H1 (cell line): ENCODE data around the gene CFAP161. TPM values are rescaled to one million over a fixed set of nuclear protein-coding genes. Genes with fewer than 3 reads are reported as not detected.
A peak's percentile ranks its signal among the peaks of the same experiment; 100 is the strongest.

Experiments
- CTCF ChIA-PET: fragments of 300-600 bp; sonication (Branson Sonifier 250); formaldehyde crosslinking; loops from one replicate; lab custom pipeline; 2021; ENCODE audit not compliant: partially characterized antibody; lab: Charles Lee
- POLR2A ChIA-PET: fragments of 300-600 bp; sonication (Branson Sonifier 250); formaldehyde crosslinking; loops from one replicate; lab custom pipeline; 2021; ENCODE audit warnings: inconsistent platforms; ENCODE audit not compliant: partially characterized antibody; lab: Charles Lee
- DNase-seq, 2 experiments: peaks; one replicate each; pipeline versions ENCODE4 v3.0.0 to v3.0.0-alpha.2; 2010 to 2022; ENCODE audit warnings: low spot score in 2 of 2, low read depth in 1 of 2, mixed read lengths in 1 of 2
- FAIRE-seq: peaks from 2 replicates; lab custom pipeline; 2011; peaks lifted over from hg19 to GRCh38; lab: Jason Lieb, UNC
- H2AFZ ChIP-seq: 2 replicates; pipeline ENCODE4 v1.8.1; 2012; ENCODE audit warnings: low read length, inconsistent platforms
- H2AK5ac ChIP-seq: 2 replicates; pipeline ENCODE4 v1.6.1; 2013; ENCODE audit warnings: low read depth, low read length
- H2BK120ac ChIP-seq: replicated peaks from 2 replicates; pipeline ENCODE3; 2013; ENCODE audit warnings: low read depth, low read length, inconsistent platforms
- H2BK12ac ChIP-seq: 2 replicates; pipeline ENCODE4 v1.6.1; 2013; ENCODE audit warnings: low read depth, low read length
- H2BK15ac ChIP-seq: 2 replicates; pipeline ENCODE4 v1.6.1; 2013; ENCODE audit warnings: low read length
- H2BK20ac ChIP-seq: 2 replicates; pipeline ENCODE4 v1.6.1; 2013; ENCODE audit warnings: low read length
- H2BK5ac ChIP-seq: 2 replicates; pipeline ENCODE4 v1.6.1; 2013; ENCODE audit warnings: low read depth, low read length
- H3K14ac ChIP-seq: 2 replicates; pipeline ENCODE4 v1.6.1; 2013; ENCODE audit warnings: inconsistent platforms; ENCODE audit not compliant: insufficient read length
- H3K18ac ChIP-seq: 2 replicates; pipeline ENCODE4 v1.6.1; 2013; ENCODE audit warnings: low read length; ENCODE audit errors: extremely low read depth
- H3K23ac ChIP-seq: 2 replicates; pipeline ENCODE4 v1.6.1; 2013; ENCODE audit warnings: inconsistent platforms; ENCODE audit not compliant: insufficient read length
- H3K23me2 ChIP-seq: 2 replicates; pipeline ENCODE4 v1.6.1; 2013; ENCODE audit warnings: low read depth, low read length
- H3K27ac ChIP-seq: 2 replicates; pipeline ENCODE4 v1.6.1; 2011; ENCODE audit warnings: low read depth, low read length, inconsistent platforms
- H3K27me3 ChIP-seq, 4 experiments: replicated peaks in 1 of 4; 1 replicate in 1 of 4; 2 replicates in 3 of 4; pipeline versions ENCODE4 v1.6.1 to v1.8.1; 2011 to 2013; ENCODE audit warnings: low read length in 3 of 4, mild to moderate bottlenecking in 3 of 4, inconsistent platforms in 2 of 4, mixed read lengths in 2 of 4, moderate library complexity in 1 of 4; ENCODE audit not compliant: control insufficient read depth in 3 of 4, insufficient read depth in 3 of 4; ENCODE audit errors: extremely low read depth in 1 of 4
- H3K36me3 ChIP-seq, 4 experiments: 2 replicates each; pipeline versions ENCODE4 v1.6.1 to v1.8.1; 2011 to 2013; ENCODE audit warnings: mild to moderate bottlenecking in 4 of 4, low read length in 3 of 4, moderate library complexity in 2 of 4, control low read depth in 1 of 4, inconsistent platforms in 1 of 4; ENCODE audit not compliant: insufficient read depth in 4 of 4, control insufficient read depth in 2 of 4
- H3K4ac ChIP-seq: replicated peaks from 2 replicates; pipeline ENCODE3; 2013; ENCODE audit warnings: low read length, low read depth, mixed read lengths, inconsistent platforms; ENCODE audit not compliant: insufficient read length
- H3K4me1 ChIP-seq, 4 experiments: replicated peaks in 1 of 4; 1 replicate in 1 of 4; 2 replicates in 3 of 4; pipeline versions ENCODE4 v1.6.1 to v1.8.1; 2011 to 2013; ENCODE audit warnings: low read length in 3 of 4, inconsistent platforms in 2 of 4, mixed read lengths in 1 of 4; ENCODE audit not compliant: insufficient read depth in 4 of 4, control insufficient read depth in 3 of 4
- H3K4me2 ChIP-seq, 2 experiments: 2 replicates each; pipeline versions ENCODE4 v1.6.1 to v1.8.1; 2011 to 2013; ENCODE audit warnings: low read depth in 2 of 2, low read length in 2 of 2, control low read depth in 1 of 2, inconsistent platforms in 1 of 2, mild to moderate bottlenecking in 1 of 2; ENCODE audit not compliant: insufficient read depth in 1 of 2
- H3K4me3 ChIP-seq, 4 experiments: fragments of 200-600, 300-600 bp in 1 of 4; sonication (generic), shearing (Covaris generic), sonication (Bioruptor Twin) in 1 of 4; 2 replicates each; pipeline versions ENCODE4 v1.5.1 to v1.8.1; 2011 to 2016; ENCODE audit warnings: low read length in 4 of 4, low read depth in 3 of 4, control low read depth in 2 of 4, inconsistent platforms in 2 of 4, mild to moderate bottlenecking in 2 of 4, mixed read lengths in 1 of 4, moderate library complexity in 1 of 4; ENCODE audit not compliant: insufficient read depth in 2 of 4; ENCODE audit errors: extremely low read depth in 1 of 4
- H3K56ac ChIP-seq: replicated peaks from 2 replicates; pipeline ENCODE3; 2013; ENCODE audit warnings: low read depth, mild to moderate bottlenecking, mixed read lengths, low read length, inconsistent platforms; ENCODE audit not compliant: insufficient read length
- H3K79me1 ChIP-seq: 2 replicates; pipeline ENCODE4 v1.6.1; 2013; ENCODE audit warnings: low read depth, low read length, control low read depth
- H3K79me2 ChIP-seq, 2 experiments: 2 replicates each; pipeline versions ENCODE4 v1.6.1 to v1.8.1; 2012 to 2013; ENCODE audit warnings: low read length in 2 of 2, mild to moderate bottlenecking in 2 of 2, inconsistent platforms in 1 of 2; ENCODE audit not compliant: insufficient read depth in 2 of 2, control insufficient read depth in 1 of 2
- H3K9ac ChIP-seq, 4 experiments: replicated peaks in 1 of 4; 1 replicate in 1 of 4; 2 replicates in 3 of 4; pipeline versions ENCODE4 v1.6.1 to v1.8.1; 2011 to 2013; ENCODE audit warnings: low read depth in 3 of 4, low read length in 3 of 4, control low read depth in 2 of 4, mild to moderate bottlenecking in 2 of 4, moderate library complexity in 2 of 4, inconsistent platforms in 1 of 4; ENCODE audit errors: extremely low read depth in 1 of 4
- H3K9me3 ChIP-seq, 2 experiments: 2 replicates each; pipeline versions ENCODE4 v1.6.1 to v1.8.1; 2012 to 2013; ENCODE audit warnings: mild to moderate bottlenecking in 2 of 2, moderate library complexity in 2 of 2, control low read depth in 1 of 2, inconsistent platforms in 1 of 2, low read depth in 1 of 2, low read length in 1 of 2, mixed read lengths in 1 of 2; ENCODE audit not compliant: insufficient read depth in 2 of 2
- H4K20me1 ChIP-seq, 2 experiments: replicated peaks in 1 of 2; 2 replicates each; pipeline versions ENCODE3 to v1.8.1; 2011 to 2013; ENCODE audit warnings: inconsistent platforms in 2 of 2, low read length in 2 of 2, mild to moderate bottlenecking in 1 of 2; ENCODE audit not compliant: insufficient read depth in 2 of 2, control insufficient read depth in 1 of 2
- H4K5ac ChIP-seq: 2 replicates; pipeline ENCODE4 v1.6.1; 2013; ENCODE audit warnings: low read length, low read depth, mixed read lengths, inconsistent platforms; ENCODE audit not compliant: insufficient read length
- H4K8ac ChIP-seq: 2 replicates; pipeline ENCODE4 v1.8.0; 2013; ENCODE audit warnings: mild to moderate bottlenecking, moderate library complexity, low read length, inconsistent platforms; ENCODE audit not compliant: insufficient read depth; ENCODE audit errors: extremely low read depth
- H4K91ac ChIP-seq: replicated peaks from 2 replicates; pipeline ENCODE3; 2013; ENCODE audit warnings: low read length, mixed read lengths, inconsistent platforms; ENCODE audit not compliant: insufficient read length
- CHD1 ChIP-seq: IDR thresholded peaks from 2 replicates; pipeline ENCODE4 v1.6.1; 2012; ENCODE audit warnings: low read depth, low read length, improper control_type of control experiment
- CREB1 ChIP-seq: IDR thresholded peaks from 2 replicates; pipeline ENCODE4 v1.6.1; 2012; ENCODE audit warnings: inconsistent platforms
- KDM4A ChIP-seq: IDR thresholded peaks from one replicate; pipeline ENCODE4 v1.7.1; 2012; ENCODE audit warnings: low read depth, mild to moderate bottlenecking, moderate library complexity, low read length, inconsistent platforms; ENCODE audit not compliant: severe bottlenecking
- MAX ChIP-seq: IDR thresholded peaks from 2 replicates; pipeline ENCODE4 v1.6.1; 2012; ENCODE audit warnings: inconsistent platforms
- NANOG ChIP-seq: IDR thresholded peaks from 2 replicates; pipeline ENCODE4 v1.6.1; 2011; ENCODE audit warnings: low read length, low read depth, mild to moderate bottlenecking, inconsistent platforms; ENCODE audit not compliant: insufficient read depth, poor library complexity, severe bottlenecking
- SAP30 ChIP-seq: fragments of 300-600 bp; sonication (generic); IDR thresholded peaks from 2 replicates; pipeline ENCODE4 v1.7.1; 2012; ENCODE audit warnings: low read length, moderate library complexity, mild to moderate bottlenecking, inconsistent platforms; ENCODE audit not compliant: insufficient read depth, insufficient replicate concordance
- WGBS, 2 experiments: shearing (Covaris generic) in 1 of 2; methylation state at CpG; one replicate each; pipeline versions ENCODE4 v1.1.6 to v1.1.7; 2013 to 2015; ENCODE audit warnings: low lambda C conversion rate in 2 of 2, mixed read lengths in 2 of 2, inconsistent platforms in 1 of 2, low coverage in 1 of 2, missing lambda C conversion rate in 1 of 2; ENCODE audit not compliant: insufficient replicate concordance in 2 of 2, insufficient coverage in 1 of 2, insufficient read length in 1 of 2; ENCODE audit errors: extremely low coverage in 1 of 2, missing lambda C conversion rate in 1 of 2; 5-methylcytosine and 5-hydroxymethylcytosine counted together
- long read RNA-seq, 2 experiments: library from RNA in 1 of 2; library from capped mRNA in 1 of 2; stranded (forward); transcript quantifications; one replicate each; pipeline ENCODE4 v2.0.0, GENCODE V29; 2021; ENCODE audit warnings: inconsistent platforms in 1 of 2
- polyA minus RNA-seq, 3 experiments: library from RNA; depleted of rRNA, polyadenylated mRNA; stranded (reverse); fragments of >200 nt; gene quantifications; 1 replicate in 2 of 3; 2 replicates in 1 of 3; pipeline ENCODE4 v1.2.3, GENCODE V29; 2011
- polyA plus RNA-seq, 7 experiments: library from polyadenylated mRNA; depleted of rRNA in 3 of 7; stranded (reverse) in 5 of 7; unstranded in 2 of 7; fragments of >200 nt in 5 of 7; fragments of 200-250 nt in 2 of 7; gene quantifications; 1 replicate in 5 of 7; 2 replicates in 1 of 7; 4 replicates in 1 of 7; pipeline versions ENCODE4 v1.2.1 to v1.2.3, GENCODE V29; 2011 to 2013; ENCODE audit warnings: missing spikeins in 2 of 7, mixed read lengths in 2 of 7
- total RNA-seq: library from RNA; stranded (reverse); fragmentation: NEBNext Ultra II Directional; extraction: Animal tissue kit (Norgen Biotek cat#: 25700); gene quantifications from 2 replicates; pipeline ENCODE4 v1.2.1, GENCODE V29; 2021
- TF ChIP-seq, protein P1 (sequence below): IDR thresholded peaks from 2 replicates; pipeline ENCODE4 v1.6.1; 2012; ENCODE audit warnings: inconsistent platforms

Gene CFAP161, protein sequence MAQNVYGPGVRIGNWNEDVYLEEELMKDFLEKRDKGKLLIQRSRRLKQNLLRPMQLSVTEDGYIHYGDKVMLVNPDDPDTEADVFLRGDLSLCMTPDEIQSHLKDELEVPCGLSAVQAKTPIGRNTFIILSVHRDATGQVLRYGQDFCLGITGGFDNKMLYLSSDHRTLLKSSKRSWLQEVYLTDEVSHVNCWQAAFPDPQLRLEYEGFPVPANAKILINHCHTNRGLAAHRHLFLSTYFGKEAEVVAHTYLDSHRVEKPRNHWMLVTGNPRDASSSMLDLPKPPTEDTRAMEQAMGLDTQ
- total RNA-seq (not detected in 2 replicates), polyA plus RNA-seq (2011; rRNA removed) (0.05 TPM in 1 of 2 replicates, not detected in the other), polyA minus RNA-seq (2011; rRNA and poly(A)+ RNA removed) (0.09 and 0.34 TPM in 2 replicates)
- not detected for polyA plus RNA-seq (2011; cell fraction: cytosol; rRNA removed)
- 0.14 TPM for polyA plus RNA-seq (2011; cell fraction: nucleus; rRNA removed)
- polyA plus RNA-seq (2012, experiment 1 of 2), result not detected in 4 replicates
- polyA plus RNA-seq (2012, experiment 2 of 2), result 0.10 TPM
- not detected for polyA plus RNA-seq (2013, experiment 1 of 2)
- 0.02 TPM for polyA plus RNA-seq (2013, experiment 2 of 2)
- polyA minus RNA-seq (2011; cell fraction: cytosol; rRNA and poly(A)+ RNA removed), result not detected
- polyA minus RNA-seq (2011; cell fraction: nucleus; rRNA and poly(A)+ RNA removed), result not detected
- long read RNA-seq, experiment 1, result 0 reads
- long read RNA-seq, experiment 2, result 0 reads

GRCh38 chr15:81133782-81134461 lies at the start of gene CFAP161:
TSS of gene CFAP161 (plus strand) at chr15:81134270. CDS start at chr15:81134330, 60 bp downstream.
- no peak within 1 kb of the TSS for H4K8ac ChIP-seq
- H3K79me2 ChIP-seq, result no peaks in the 10 kb centered on the region
- CTCF ChIA-PET, result interaction anchor here (0.5 to 1.3 kb wide), 3 partner anchors 30 to 1132 kb away, joined by 3 to 4 read pairs (median 3); no protein-coding TSS in a partner anchor
- no peak within 1 kb of the TSS for H3K18ac ChIP-seq
- H4K20me1 ChIP-seq, result no peaks in the 10 kb centered on the region
- no peak within 1 kb of the TSS for H3K56ac ChIP-seq
- peak within 1 kb of the TSS; percentile 45 to 68 (median 48); a peak in 7 of 8 replicates for H3K4me3 ChIP-seq
- peak; percentile 84 for FAIRE-seq
- no peaks in the 10 kb centered on the region for H3K36me3 ChIP-seq
- no peak within 1 kb of the TSS for H3K4ac ChIP-seq
- no peak within 1 kb of the TSS for H2AK5ac ChIP-seq
- no peak within 1 kb of the TSS for H4K91ac ChIP-seq
- peak within 1 kb of the TSS; percentile 94 for H2AFZ ChIP-seq
- no peak within 1 kb of the TSS for H3K23ac ChIP-seq
- H2BK120ac ChIP-seq, result no peak within 1 kb of the TSS
- peak; percentile 82 to 95 for DNase-seq
- no peak within 1 kb of the TSS for H2BK12ac ChIP-seq
- no peak within 1 kb of the TSS for H2BK15ac ChIP-seq
- H3K79me1 ChIP-seq, result no peaks in the 10 kb centered on the region
- no peak within 1 kb of the TSS for H3K27ac ChIP-seq
- H4K5ac ChIP-seq, result no peak within 1 kb of the TSS
- POLR2A ChIA-PET, result interaction anchor here (1.1 kb wide), 1 partner anchor 15 kb away, joined by 3 read pairs; no protein-coding TSS in a partner anchor
- H2BK5ac ChIP-seq, result no peak within 1 kb of the TSS
- peaks cover 0 to 7% (median 6%) of the 10 kb centered on the region in 4 experiments; a peak in 4 of 7 replicates for H3K27me3 ChIP-seq
- no peaks in the 10 kb centered on the region for H3K9me3 ChIP-seq
- 4% methylated on average over 33 of the region's 33 CpGs; no CpG with 5 or more reads in 1 of the 2 experiments for WGBS, 2 experiments
- H3K9ac ChIP-seq, result peak within 1 kb of the TSS in 1 of 4 experiments; percentile 35; a peak in 4 of 7 replicates
- H3K4me2 ChIP-seq, result peak within 1 kb of the TSS; percentile 90 to 98
- no peaks in the 10 kb centered on the region; the same call in 1 of the 2 replicates for H3K23me2 ChIP-seq
- no peak within 1 kb of the TSS for H2BK20ac ChIP-seq
- no peaks in the 10 kb centered on the region; a peak in 1 of 7 replicates for H3K4me1 ChIP-seq
- no peak within 1 kb of the TSS for H3K14ac ChIP-seq
- TF ChIP-seq MAX (peak; percentile 85), CREB1 (peak; percentile 70), NANOG (no peak), KDM4A (peak; percentile 59), SAP30 (peak; percentile 72), CHD1 (no peak)
- TF ChIP-seq, protein P1, sequence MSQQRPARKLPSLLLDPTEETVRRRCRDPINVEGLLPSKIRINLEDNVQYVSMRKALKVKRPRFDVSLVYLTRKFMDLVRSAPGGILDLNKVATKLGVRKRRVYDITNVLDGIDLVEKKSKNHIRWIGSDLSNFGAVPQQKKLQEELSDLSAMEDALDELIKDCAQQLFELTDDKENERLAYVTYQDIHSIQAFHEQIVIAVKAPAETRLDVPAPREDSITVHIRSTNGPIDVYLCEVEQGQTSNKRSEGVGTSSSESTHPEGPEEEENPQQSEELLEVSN, result 0 out of 2 replicates have a peak, but pooled peaks have one; percentile 17
